Endothelial cell of umbilical vein (primary cell): ENCODE measurements around the gene LRRC28. TPM values are rescaled to one million over a fixed set of nuclear protein-coding genes. Genes with fewer than 3 reads are reported as not detected.

ENCODE experiments used
- BruUV-seq: library from RNA; stranded (reverse); fragments of 400-500 nt; replicated peaks from 2 replicates; lab custom pipeline; 2021; lab: Mats Ljungman, UMichigan
- CTCF ChIA-PET: fragments of 300-600, 350-600 bp; sonication (Branson Sonifier 250); formaldehyde crosslinking; loops from one replicate; lab custom pipeline; 2021; ENCODE audit warnings: antibody characterized with exemption, inconsistent platforms; lab: Charles Lee
- POLR2A ChIA-PET: fragments of 300-600, 350-600 bp; sonication (Branson Sonifier 250); formaldehyde crosslinking; loops from one replicate; lab custom pipeline; 2021; ENCODE audit warnings: antibody characterized with exemption, inconsistent platforms; lab: Charles Lee
- DNase-seq: peaks from one replicate; pipeline ENCODE4 v3.0.0-alpha.2; 2011; ENCODE audit warnings: low read depth, low spot score
- FAIRE-seq: peaks from 2 replicates; lab custom pipeline; 2011; peaks lifted over from hg19 to GRCh38; lab: Jason Lieb, UNC
- H2AFZ ChIP-seq: 2 replicates; pipeline ENCODE4 v1.6.0; 2012; ENCODE audit warnings: low read depth, low read length, control low read depth, inconsistent platforms
- H3K27ac ChIP-seq: 2 replicates; pipeline ENCODE4 v1.5.1; 2011; ENCODE audit warnings: low read depth, mild to moderate bottlenecking, control low read depth, low read length, moderate library complexity; ENCODE audit not compliant: insufficient read depth
- H3K27me3 ChIP-seq, 2 experiments: 2 replicates each; pipeline versions ENCODE4 v1.6.0 to v1.6.1; 2011; ENCODE audit warnings: low read length in 2 of 2, mixed read lengths in 1 of 2; ENCODE audit not compliant: control insufficient read depth in 2 of 2, insufficient read depth in 2 of 2
- H3K36me3 ChIP-seq, 2 experiments: 2 replicates in 1 of 2; 3 replicates in 1 of 2; pipeline ENCODE4 v1.5.1; 2011; ENCODE audit warnings: low read length in 2 of 2, mild to moderate bottlenecking in 1 of 2, moderate library complexity in 1 of 2; ENCODE audit not compliant: control insufficient read depth in 2 of 2, insufficient read depth in 2 of 2; ENCODE audit errors: extremely low read depth in 1 of 2
- H3K4me1 ChIP-seq: 3 replicates; pipeline ENCODE4 v1.5.1; 2011; ENCODE audit warnings: mild to moderate bottlenecking, low read length; ENCODE audit not compliant: control insufficient read depth, insufficient read depth; ENCODE audit errors: extremely low read depth
- H3K4me2 ChIP-seq: 2 replicates; pipeline ENCODE4 v1.6.1; 2011; ENCODE audit warnings: low read length, control low read depth, mixed read lengths; ENCODE audit not compliant: insufficient read depth
- H3K4me3 ChIP-seq, 3 experiments: fragments of 200-600 bp in 1 of 3; sonication (generic), shearing (Covaris generic) in 1 of 3; replicated peaks in 1 of 3; 2 replicates each; pipeline ENCODE4 v1.5.1; 2011 to 2016; ENCODE audit warnings: control low read depth in 3 of 3, low read length in 3 of 3, mild to moderate bottlenecking in 2 of 3, inconsistent platforms in 1 of 3, low read depth in 1 of 3, moderate library complexity in 1 of 3; ENCODE audit not compliant: insufficient read depth in 1 of 3
- H3K79me2 ChIP-seq: 2 replicates; pipeline ENCODE4 v1.6.0; 2012; ENCODE audit warnings: low read length, inconsistent platforms; ENCODE audit not compliant: control insufficient read depth, insufficient read depth
- H3K9ac ChIP-seq: replicated peaks from 2 replicates; pipeline ENCODE3; 2011; ENCODE audit warnings: low read length, control low read depth; ENCODE audit not compliant: insufficient read depth; ENCODE audit errors: extremely low read depth
- H3K9me1 ChIP-seq: replicated peaks from 3 replicates; pipeline ENCODE4 v1.6.0; 2011; ENCODE audit warnings: mild to moderate bottlenecking, low read length; ENCODE audit not compliant: control insufficient read depth, insufficient read depth; ENCODE audit errors: extremely low read depth
- H3K9me3 ChIP-seq: replicated peaks from 2 replicates; pipeline ENCODE4 v1.5.1; 2012; ENCODE audit warnings: low read length, inconsistent platforms; ENCODE audit not compliant: control insufficient read depth, insufficient read depth
- H4K20me1 ChIP-seq: replicated peaks from 2 replicates; pipeline ENCODE3; 2011; ENCODE audit warnings: mild to moderate bottlenecking, low read length; ENCODE audit not compliant: control insufficient read depth, insufficient read depth; ENCODE audit errors: extremely low read depth
- EZH2 ChIP-seq: IDR thresholded peaks from 2 replicates; pipeline ENCODE4 v1.6.1; 2012; ENCODE audit warnings: borderline replicate concordance, low read depth, mild to moderate bottlenecking, moderate library complexity, low read length, inconsistent platforms; ENCODE audit not compliant: severe bottlenecking
- FOS ChIP-seq: IDR thresholded peaks from 2 replicates; pipeline ENCODE4 v1.6.1; 2011; ENCODE audit warnings: mild to moderate bottlenecking, low read length, moderate library complexity, borderline replicate concordance; ENCODE audit not compliant: insufficient read depth
- GATA2 ChIP-seq: IDR thresholded peaks from 2 replicates; pipeline ENCODE4 v1.7.0; 2011; ENCODE audit warnings: low read depth, mild to moderate bottlenecking, moderate library complexity, mixed read lengths, low read length; ENCODE audit not compliant: insufficient read length, insufficient read depth
- JUN ChIP-seq: IDR thresholded peaks from 2 replicates; pipeline ENCODE4 v1.6.1; 2011; ENCODE audit warnings: borderline replicate concordance, low read depth; ENCODE audit not compliant: insufficient read length, insufficient read depth
- MYC ChIP-seq: IDR thresholded peaks from one replicate; pipeline ENCODE4 v1.6.1; 2011; ENCODE audit warnings: mild to moderate bottlenecking, low read depth, low read length
- POLR2A ChIP-seq: IDR thresholded peaks from 2 replicates; pipeline ENCODE4 v1.6.1; 2012; ENCODE audit warnings: low read depth, mild to moderate bottlenecking, control low read depth, low read length
- POLR2AphosphoS5 ChIP-seq: IDR thresholded peaks from 2 replicates; pipeline ENCODE4 v1.6.1; 2012; ENCODE audit warnings: low read depth, mild to moderate bottlenecking, control low read depth, low read length, moderate library complexity; ENCODE audit not compliant: insufficient read depth
- dilution Hi-C: fragments of 300-500 bp; cut with MboI; formaldehyde crosslinking; loops from one replicate; pipeline ENCODE4 v1.15.0; 2019; ENCODE audit warnings: low sequenced_read_pairs; ENCODE audit not compliant: extremely low pct_ligation_motif_present
- intact Hi-C: fragments of 100-400 bp; cut with micrococcal nuclease; formaldehyde crosslinking; loops from one replicate; pipeline ENCODE4 v1.10.0; 2022
- polyA plus RNA-seq, 4 experiments: library from polyadenylated mRNA; depleted of rRNA in 3 of 4; stranded (reverse) in 3 of 4; unstranded in 1 of 4; fragments of >200 nt; gene quantifications; 2 replicates each; pipeline versions ENCODE4 v1.2.1 to v1.2.3, GENCODE V29; 2011 to 2012; ENCODE audit warnings: missing spikeins in 1 of 4
- total RNA-seq: library from RNA; stranded (reverse); gene quantifications from 2 replicates; pipeline ENCODE4 v1.2.3, GENCODE V29; 2021
- TF ChIP-seq, protein P1 (sequence below), 2 donors: IDR thresholded peaks; 1 replicate in 1 of 2; 2 replicates in 1 of 2; pipeline ENCODE4 v1.5.1; 2011; ENCODE audit warnings: low read length in 2 of 2, mild to moderate bottlenecking in 2 of 2, moderate library complexity in 2 of 2, control low read depth in 1 of 2, inconsistent platforms in 1 of 2, low read depth in 1 of 2; ENCODE audit not compliant: insufficient read depth in 1 of 2; ENCODE audit errors: extremely low read depth in 1 of 2
- TF ChIP-seq, protein P2 (sequence below): IDR thresholded peaks from 2 replicates; pipeline ENCODE4 v1.6.1; 2011; ENCODE audit not compliant: insufficient read depth, insufficient read length

LRRC28 gene
- total and polyA plus RNA-seq, 2 donors (not counting 3 experiments of a cell fraction or from before 2014, with no cell fraction given) = 19.6 to 26.7 TPM

DNA sequence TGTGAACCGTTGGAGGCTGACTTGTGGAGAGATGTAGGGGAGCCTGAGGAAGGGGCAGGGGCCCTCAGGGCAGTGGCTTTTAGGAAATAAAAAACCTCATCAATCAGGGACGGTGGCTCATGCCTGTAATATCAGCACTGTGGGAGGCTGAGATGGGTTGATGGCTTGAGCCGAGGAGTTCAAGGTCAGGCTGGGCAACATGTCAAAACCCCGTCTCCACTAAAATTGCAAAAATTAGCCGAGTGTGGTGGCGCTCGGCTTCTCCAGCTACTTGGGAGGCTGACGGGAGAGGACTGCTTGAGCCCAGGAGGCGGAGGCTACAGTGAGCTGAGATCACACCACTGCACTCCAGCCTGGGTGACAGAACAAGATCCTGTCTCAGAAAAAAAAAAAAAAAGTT is 9.5 kb upstream of the LRRC28 start:
- ChIA-PET CTCF (no interaction called here), POLR2A (no interaction called here)
- Histone ChIP-seq H3K4me2 (no peak overlapping the region), H3K79me2 (peaks cover 32% of the 10 kb centered on the region), H3K27ac (no peak overlapping the region), H3K36me3 (no peaks in the 10 kb centered on the region), H3K4me1 (peaks cover 12% of the 10 kb centered on the region), H3K9me3 (no peaks in the 10 kb centered on the region), H2AFZ (no peak overlapping the region), H3K4me3 (no peak overlapping the region), H3K9me1 (no peaks in the 10 kb centered on the region), H3K9ac (no peak overlapping the region), H4K20me1 (peaks cover 2% of the 10 kb centered on the region), H3K27me3 (no peaks in the 10 kb centered on the region)
- intact Hi-C loops = no loop called here
- no peak for DNase-seq
- dilution Hi-C loops = no loop called here
- no peak for FAIRE-seq
- BruUV-seq = no TSS peak
- TF ChIP-seq POLR2A (no peak), MYC (no peak), GATA2 (no peak), JUN (no peak), FOS (no peak), EZH2 (no peak), POLR2AphosphoS5 (no peak)
- TF ChIP-seq, protein P1, sequence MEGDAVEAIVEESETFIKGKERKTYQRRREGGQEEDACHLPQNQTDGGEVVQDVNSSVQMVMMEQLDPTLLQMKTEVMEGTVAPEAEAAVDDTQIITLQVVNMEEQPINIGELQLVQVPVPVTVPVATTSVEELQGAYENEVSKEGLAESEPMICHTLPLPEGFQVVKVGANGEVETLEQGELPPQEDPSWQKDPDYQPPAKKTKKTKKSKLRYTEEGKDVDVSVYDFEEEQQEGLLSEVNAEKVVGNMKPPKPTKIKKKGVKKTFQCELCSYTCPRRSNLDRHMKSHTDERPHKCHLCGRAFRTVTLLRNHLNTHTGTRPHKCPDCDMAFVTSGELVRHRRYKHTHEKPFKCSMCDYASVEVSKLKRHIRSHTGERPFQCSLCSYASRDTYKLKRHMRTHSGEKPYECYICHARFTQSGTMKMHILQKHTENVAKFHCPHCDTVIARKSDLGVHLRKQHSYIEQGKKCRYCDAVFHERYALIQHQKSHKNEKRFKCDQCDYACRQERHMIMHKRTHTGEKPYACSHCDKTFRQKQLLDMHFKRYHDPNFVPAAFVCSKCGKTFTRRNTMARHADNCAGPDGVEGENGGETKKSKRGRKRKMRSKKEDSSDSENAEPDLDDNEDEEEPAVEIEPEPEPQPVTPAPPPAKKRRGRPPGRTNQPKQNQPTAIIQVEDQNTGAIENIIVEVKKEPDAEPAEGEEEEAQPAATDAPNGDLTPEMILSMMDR (IDR thresholded peaks at IDR 0.05; ENCODE audit: extremely low read depth in 1 of 2, insufficient read depth in 1 of 2, low read depth in 1 of 2, low read length in 2 of 2) = no peak
- TF ChIP-seq, protein P2, sequence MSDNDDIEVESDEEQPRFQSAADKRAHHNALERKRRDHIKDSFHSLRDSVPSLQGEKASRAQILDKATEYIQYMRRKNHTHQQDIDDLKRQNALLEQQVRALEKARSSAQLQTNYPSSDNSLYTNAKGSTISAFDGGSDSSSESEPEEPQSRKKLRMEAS = no peak
